ENCODE data around the gene CFAP57. TPM values are rescaled to one million over a fixed set of nuclear protein-coding genes. Genes with fewer than 3 reads are reported as not detected.

Gene CFAP57
- total and polyA plus RNA-seq, 2 of the 8 experiments (the other 6 are each of a cell fraction or from before 2014, with no cell fraction given), result 0.20 to 0.80 TPM

- Histone ChIP-seq H3K27me3 (replicated peaks in 1 of 4; ENCODE audit: control insufficient read depth in 3 of 4, extremely low read depth in 1 of 4, insufficient read depth in 3 of 4, low read length in 3 of 4) (no peaks in the 10 kb centered on the region; a peak in 1 of 7 replicates), H3K23me2 (ENCODE audit: low read depth, low read length) (peaks cover 3% of the 10 kb centered on the region; the same call in 1 of the 2 replicates), H3K23ac (ENCODE audit: insufficient read length) (no peak overlapping the region), H3K14ac (ENCODE audit: insufficient read length) (no peak overlapping the region), H4K20me1 (replicated peaks in 1 of 2; ENCODE audit: control insufficient read depth in 1 of 2, insufficient read depth in 2 of 2, low read length in 2 of 2) (no peaks in the 10 kb centered on the region), H2BK12ac (ENCODE audit: low read depth, low read length) (no peak overlapping the region), H4K5ac (ENCODE audit: insufficient read length, low read depth, low read length) (no peak overlapping the region), H2BK120ac (replicated peaks; ENCODE audit: low read depth, low read length) (no peak overlapping the region), H2BK20ac (ENCODE audit: low read length) (no peak overlapping the region), H3K9ac (replicated peaks in 1 of 4; ENCODE audit: extremely low read depth in 1 of 4, low read depth in 3 of 4, low read length in 3 of 4) (no peak overlapping the region), H3K4me3 (ENCODE audit: extremely low read depth in 1 of 4, insufficient read depth in 2 of 4, low read depth in 3 of 4, low read length in 4 of 4) (no peak overlapping the region), H2AFZ (ENCODE audit: low read length) (no peak overlapping the region), H3K79me1 (ENCODE audit: low read depth, low read length) (no peaks in the 10 kb centered on the region; the same call in none of the 2 replicates), H3K4ac (replicated peaks; ENCODE audit: insufficient read length, low read depth, low read length) (no peak overlapping the region), H3K9me3 (ENCODE audit: insufficient read depth in 2 of 2, low read depth in 1 of 2, low read length in 1 of 2) (no peaks in the 10 kb centered on the region), H2BK5ac (ENCODE audit: low read depth, low read length) (no peak overlapping the region), H2BK15ac (ENCODE audit: low read length) (no peak overlapping the region), H4K91ac (replicated peaks; ENCODE audit: insufficient read length, low read length) (no peak overlapping the region), H4K8ac (ENCODE audit: extremely low read depth, insufficient read depth, low read length) (no peak overlapping the region; the same call in 1 of the 2 replicates), H3K18ac (ENCODE audit: extremely low read depth, low read length) (no peak overlapping the region), H3K4me2 (ENCODE audit: insufficient read depth in 1 of 2, low read depth in 2 of 2, low read length in 2 of 2) (no peak overlapping the region), H3K56ac (replicated peaks; ENCODE audit: insufficient read length, low read depth, low read length) (no peak overlapping the region), H3K79me2 (ENCODE audit: control insufficient read depth in 1 of 2, insufficient read depth in 2 of 2, low read length in 2 of 2) (no peaks in the 10 kb centered on the region), H3K27ac (ENCODE audit: low read depth, low read length) (no peak overlapping the region), H2AK5ac (ENCODE audit: low read depth, low read length) (no peak overlapping the region), H3K4me1 (replicated peaks in 1 of 4; ENCODE audit: control insufficient read depth in 3 of 4, insufficient read depth in 4 of 4, low read length in 3 of 4) (peaks cover 0 to 15% (median 12%) of the 10 kb centered on the region in 4 experiments; a peak in 6 of 7 replicates), H3K36me3 (ENCODE audit: control insufficient read depth in 2 of 4, insufficient read depth in 4 of 4, low read length in 3 of 4) (no peaks in the 10 kb centered on the region)
- POLR2A ChIA-PET (ENCODE audit: partially characterized antibody), result interaction anchor here (5.0 kb wide), 1 partner anchor 69 kb away, joined by 19 read pairs; the partner anchor contains the start of gene CDC20
- FAIRE-seq, result no peak
- no peak for DNase-seq (ENCODE audit: low read depth in 1 of 2, low spot score in 2 of 2)
- CTCF ChIA-PET (ENCODE audit: partially characterized antibody), result interaction anchor here (0.7 to 1.8 kb wide), 6 partner anchors 14 to 165 kb away, joined by 3 to 7 read pairs (median 3); no protein-coding TSS in a partner anchor
- 87% methylated on average over 12 of the region's 12 CpGs; no CpG with 5 or more reads in 1 of the 2 experiments for WGBS, 2 experiments (ENCODE audit: extremely low coverage in 1 of 2, insufficient coverage in 1 of 2, insufficient read length in 1 of 2, insufficient replicate concordance in 2 of 2, low coverage in 1 of 2, low lambda C conversion rate in 2 of 2, missing lambda C conversion rate in 1 of 2)
- TF ChIP-seq RFX5 (IDR thresholded peaks at IDR 0.05; ENCODE audit: borderline replicate concordance, low read depth, low read length) (no peak), RXRA (IDR thresholded peaks at IDR 0.05; ENCODE audit: insufficient read depth, low read depth, low read length) (no peak)
These were observed 116.9 kb downstream of the CFAP57 start for GRCh38 chr1:43288785-43289706.

Data from H1 (cell line).